Lung (tissue), 12 donors: ENCODE measurements around the gene C3orf70. TPM values are rescaled to one million over a fixed set of nuclear protein-coding genes. Genes with fewer than 3 reads are reported as not detected.

ENCODE experiments used
- ATAC-seq: fragments of 200-7000 bp; cut with Tn5 transposase; one replicate; pipeline ENCODE4 v1.9.1; 2020; ENCODE audit warnings: moderate number of reproducible peaks; ENCODE audit not compliant: insufficient read depth, low FRiP score
- DNase-seq, 3 donors: peaks; one replicate each; pipeline ENCODE4 v3.0.0-alpha.2; 2013 to 2017
- H3K27ac ChIP-seq, 2 donors: one replicate each; pipeline ENCODE4 v1.5.1; 2013; ENCODE audit warnings: mild to moderate bottlenecking in 2 of 2, moderate library complexity in 2 of 2, control low read depth in 1 of 2, inconsistent platforms in 1 of 2, low read depth in 1 of 2, low read length in 1 of 2
- H3K27me3 ChIP-seq, 3 donors: one replicate each; pipeline ENCODE4 v1.5.1; 2013; ENCODE audit warnings: low read length in 2 of 3; ENCODE audit not compliant: control insufficient read depth in 3 of 3, insufficient read depth in 3 of 3
- H3K36me3 ChIP-seq, 4 donors: one replicate each; pipeline ENCODE4 v1.5.1; 2013; ENCODE audit warnings: low read length in 4 of 4, mild to moderate bottlenecking in 1 of 4, moderate library complexity in 1 of 4; ENCODE audit not compliant: control insufficient read depth in 4 of 4, insufficient read depth in 4 of 4
- H3K4me1 ChIP-seq, 5 donors: one replicate each; pipeline ENCODE4 v1.5.1; 2013; ENCODE audit warnings: low read length in 5 of 5, mild to moderate bottlenecking in 2 of 5, moderate library complexity in 1 of 5; ENCODE audit not compliant: control insufficient read depth in 5 of 5, insufficient read depth in 5 of 5
- H3K4me3 ChIP-seq: one replicate; pipeline ENCODE4 v1.5.1; 2013; ENCODE audit warnings: mild to moderate bottlenecking, control low read depth, moderate library complexity
- H3K9ac ChIP-seq, 2 donors: one replicate each; pipeline ENCODE4 v1.5.1; 2013; ENCODE audit warnings: low read length in 2 of 2, control low read depth in 1 of 2; ENCODE audit not compliant: insufficient read depth in 1 of 2
- H3K9me3 ChIP-seq, 4 donors: one replicate each; pipeline ENCODE4 v1.5.1; 2013; ENCODE audit warnings: low read length in 3 of 4, mild to moderate bottlenecking in 1 of 4, moderate library complexity in 1 of 4; ENCODE audit not compliant: control insufficient read depth in 4 of 4, insufficient read depth in 3 of 4
- WGBS, 2 donors: extraction: QIAGEN DNeasy Blood & Tissue Kit; methylation state at CpG; one replicate each; pipeline ENCODE4 v1.1.7; 2013; 5-methylcytosine and 5-hydroxymethylcytosine counted together
- polyA plus RNA-seq, 2 donors: library from polyadenylated mRNA; stranded (reverse); fragments of 200-250 nt; gene quantifications; one replicate each; pipeline ENCODE4 v1.2.1, GENCODE V29; 2013
- total RNA-seq, 2 donors: library from RNA; depleted of rRNA in 1 of 2; stranded (reverse); fragments of >200 nt in 1 of 2; gene quantifications; one replicate each; pipeline ENCODE4 v1.2.1, GENCODE V29; 2014 to 2021
- TF ChIP-seq, protein P1 (sequence below): IDR thresholded peaks from 2 replicates; pipeline ENCODE4 v1.5.1; 2012; ENCODE audit warnings: mild to moderate bottlenecking; ENCODE audit errors: control extremely low read depth, extremely low read depth
- donor health status: control.
- donor health status: control.
- donor health status: Bipolar disorder and iron deficiency.
- donor health status: healthy.
- donor health status: DM: yes; HTN: yes; CAD: no.

C3orf70 gene
- total and polyA plus RNA-seq, 4 donors = 0.45 to 4.9 (median 1.8) TPM

DNA sequence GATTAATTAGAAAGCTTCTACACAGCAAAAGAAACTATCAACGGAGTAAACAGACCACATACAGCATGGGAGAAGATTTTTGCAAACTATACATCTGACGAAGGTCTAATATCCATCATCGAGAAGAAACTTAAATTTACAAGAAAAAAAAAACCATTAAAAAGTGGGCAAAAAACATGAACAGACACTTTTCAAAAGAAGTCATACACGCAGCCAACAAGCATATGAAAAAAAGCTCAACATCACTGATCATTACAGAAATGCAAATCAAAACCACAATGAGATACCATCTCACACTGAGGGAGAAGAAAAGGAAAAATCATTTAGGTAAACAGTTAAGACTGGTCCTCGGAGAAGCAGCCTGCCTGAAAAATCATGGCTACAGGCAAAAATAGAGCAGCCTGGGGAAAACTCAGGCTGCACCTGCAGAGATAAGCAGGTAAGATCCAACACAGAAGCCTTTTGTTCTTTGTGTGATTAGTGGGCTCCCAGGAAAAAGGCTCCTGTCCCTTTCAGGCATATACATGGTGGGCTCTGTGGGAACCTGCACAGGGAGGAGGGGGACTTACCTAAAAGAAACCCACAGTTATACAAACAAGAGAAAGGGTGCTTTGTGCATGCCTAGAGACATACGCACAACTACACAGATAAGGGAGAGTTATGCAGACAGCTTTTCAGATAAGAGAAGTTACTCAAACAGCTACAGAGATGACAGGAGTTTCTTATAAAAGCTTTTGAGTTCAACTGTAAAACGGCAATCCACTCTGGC, 49.3 kb downstream of the C3orf70 start:
- no peak for DNase-seq
- TF ChIP-seq, protein P1, sequence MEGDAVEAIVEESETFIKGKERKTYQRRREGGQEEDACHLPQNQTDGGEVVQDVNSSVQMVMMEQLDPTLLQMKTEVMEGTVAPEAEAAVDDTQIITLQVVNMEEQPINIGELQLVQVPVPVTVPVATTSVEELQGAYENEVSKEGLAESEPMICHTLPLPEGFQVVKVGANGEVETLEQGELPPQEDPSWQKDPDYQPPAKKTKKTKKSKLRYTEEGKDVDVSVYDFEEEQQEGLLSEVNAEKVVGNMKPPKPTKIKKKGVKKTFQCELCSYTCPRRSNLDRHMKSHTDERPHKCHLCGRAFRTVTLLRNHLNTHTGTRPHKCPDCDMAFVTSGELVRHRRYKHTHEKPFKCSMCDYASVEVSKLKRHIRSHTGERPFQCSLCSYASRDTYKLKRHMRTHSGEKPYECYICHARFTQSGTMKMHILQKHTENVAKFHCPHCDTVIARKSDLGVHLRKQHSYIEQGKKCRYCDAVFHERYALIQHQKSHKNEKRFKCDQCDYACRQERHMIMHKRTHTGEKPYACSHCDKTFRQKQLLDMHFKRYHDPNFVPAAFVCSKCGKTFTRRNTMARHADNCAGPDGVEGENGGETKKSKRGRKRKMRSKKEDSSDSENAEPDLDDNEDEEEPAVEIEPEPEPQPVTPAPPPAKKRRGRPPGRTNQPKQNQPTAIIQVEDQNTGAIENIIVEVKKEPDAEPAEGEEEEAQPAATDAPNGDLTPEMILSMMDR = no peak
- no peak overlapping the region for H3K4me3 ChIP-seq
- no peak overlapping the region for H3K27ac ChIP-seq
- WGBS, 2 donors = 81 to 92% methylated on average over 7 of the region's 7 CpGs
- H3K4me1 ChIP-seq = no peaks in the 10 kb centered on the region
- H3K36me3 ChIP-seq = no peaks in the 10 kb centered on the region
- peaks cover 0 to 5% (median 1%) of the 10 kb centered on the region in 4 donors for H3K9me3 ChIP-seq
- no peak for ATAC-seq
- no peaks in the 10 kb centered on the region for H3K27me3 ChIP-seq
- no peak overlapping the region for H3K9ac ChIP-seq

DNA sequence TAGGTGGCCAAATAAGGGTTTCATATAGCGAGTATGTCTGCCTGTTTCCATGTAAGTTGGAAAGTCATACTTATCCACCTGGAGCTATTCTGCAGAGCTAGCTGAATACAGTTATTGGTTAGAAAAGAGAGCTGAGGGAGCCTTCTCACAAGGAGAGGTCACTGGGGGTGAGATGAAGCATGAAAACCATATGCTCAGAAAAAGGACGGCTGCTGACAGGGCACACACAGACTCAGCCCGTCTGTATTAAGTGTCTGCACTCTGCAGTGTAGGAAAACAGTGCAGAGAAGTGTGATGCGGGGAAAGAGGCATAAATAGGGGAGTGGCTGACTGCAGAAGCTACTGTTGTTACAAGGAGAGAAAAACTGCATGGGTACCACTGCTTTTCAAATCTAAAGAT, 58.2 kb downstream of the C3orf70 start:
- Histone ChIP-seq H3K4me3 (no peak overlapping the region), H3K9me3 (no peaks in the 10 kb centered on the region), H3K9ac (no peak overlapping the region), H3K4me1 (no peaks in the 10 kb centered on the region), H3K27me3 (no peaks in the 10 kb centered on the region), H3K36me3 (no peaks in the 10 kb centered on the region), H3K27ac (no peak overlapping the region)
- TF ChIP-seq, protein P1 = no peak
- DNase-seq (peak in 2 of 3 donors; percentile 9 to 17), ATAC-seq (no peak)
- 75 to 85% methylated on average over 4 of the region's 4 CpGs for WGBS, 2 donors

DNA sequence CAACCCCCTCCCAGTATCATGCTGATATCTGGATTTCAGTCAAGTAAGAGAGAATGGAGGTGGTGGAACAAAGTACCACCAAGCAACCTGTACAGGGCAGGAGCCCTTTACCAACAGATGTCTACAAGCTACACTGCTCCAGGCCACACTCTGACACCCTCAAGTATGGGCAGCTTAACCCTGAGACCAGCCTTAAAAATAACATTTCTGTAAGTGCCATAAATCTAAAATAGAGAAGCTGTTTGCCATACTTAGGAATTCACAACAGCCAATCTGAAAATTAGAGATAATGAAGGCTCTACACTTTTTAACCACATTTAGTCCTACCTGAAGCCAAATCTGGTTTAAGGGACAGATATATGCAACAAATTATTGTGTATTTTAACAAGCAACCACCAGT, 59.7 kb downstream of the C3orf70 start:
- no peak for ATAC-seq
- no peak overlapping the region for H3K9ac ChIP-seq
- H3K4me1 ChIP-seq = no peaks in the 10 kb centered on the region
- H3K27ac ChIP-seq = no peak overlapping the region
- H3K36me3 ChIP-seq = no peaks in the 10 kb centered on the region
- TF ChIP-seq, protein P1 = no peak
- no peaks in the 10 kb centered on the region for H3K9me3 ChIP-seq
- H3K27me3 ChIP-seq = no peaks in the 10 kb centered on the region
- DNase-seq = no peak
- no peak overlapping the region for H3K4me3 ChIP-seq

DNA sequence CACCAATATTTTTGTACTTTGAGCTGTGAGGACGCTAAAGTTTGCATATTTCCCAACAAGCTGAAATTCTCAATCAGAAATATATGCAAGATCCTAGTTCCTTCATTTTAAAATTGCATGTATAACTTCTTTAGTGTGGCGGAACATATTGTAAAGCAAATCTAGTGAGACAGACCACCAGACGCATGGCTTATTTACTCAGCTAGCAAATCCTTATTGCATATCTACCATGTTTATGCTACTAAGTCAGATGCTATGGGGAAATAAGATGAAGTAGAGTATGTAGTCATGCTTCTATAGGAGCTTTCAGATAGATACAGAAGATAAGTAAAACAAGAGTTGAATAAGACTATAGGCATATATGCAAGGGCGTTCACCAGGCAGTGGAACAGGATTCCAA, 62.0 kb downstream of the C3orf70 start:
- DNase-seq (no peak), ATAC-seq (no peak)
- Histone ChIP-seq H3K4me3 (no peak overlapping the region), H3K9ac (no peak overlapping the region), H3K36me3 (no peaks in the 10 kb centered on the region), H3K27ac (no peak overlapping the region), H3K27me3 (no peaks in the 10 kb centered on the region), H3K4me1 (no peaks in the 10 kb centered on the region), H3K9me3 (no peaks in the 10 kb centered on the region)
- 94 to 95% methylated on average over 4 of the region's 4 CpGs for WGBS, 2 donors
- TF ChIP-seq, protein P1 = no peak
